ENCODE data around the gene AQP10.
"Not testable (repeated sequence)": the region's sequence is repeated elsewhere in the genome, so short reads cannot be mapped to it uniquely, and the experiment has no call there.

AQP10 gene, protein sequence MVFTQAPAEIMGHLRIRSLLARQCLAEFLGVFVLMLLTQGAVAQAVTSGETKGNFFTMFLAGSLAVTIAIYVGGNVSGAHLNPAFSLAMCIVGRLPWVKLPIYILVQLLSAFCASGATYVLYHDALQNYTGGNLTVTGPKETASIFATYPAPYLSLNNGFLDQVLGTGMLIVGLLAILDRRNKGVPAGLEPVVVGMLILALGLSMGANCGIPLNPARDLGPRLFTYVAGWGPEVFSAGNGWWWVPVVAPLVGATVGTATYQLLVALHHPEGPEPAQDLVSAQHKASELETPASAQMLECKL

GRCh38 chr1:154320882-154321608, at the start of gene AQP10:
AQP10 (plus strand) TSS chr1:154321093; CDS start chr1:154321156, 63 bp downstream.
- Mint-ChIP-seq H3K4me3 (no peak within 1 kb of the TSS), H3K4me1 (ENCODE audit: low read depth) (peaks cover 17% of the 10 kb centered on the region), H3K9me3 (peaks cover 13% of the 10 kb centered on the region), H3K27me3 (ENCODE audit: low read depth) (peaks cover 32% of the 10 kb centered on the region), H3K27ac (no peak within 1 kb of the TSS), H3K36me3 (ENCODE audit: low read depth) (no peaks in the 10 kb centered on the region)
- DNase-seq (ENCODE audit: low spot score), result no peak

- DNase-seq (ENCODE audit: low spot score), result peak; percentile 98
- peak within 1 kb of the TSS; percentile 99 for H3K4me3 Mint-ChIP-seq
- H3K27ac Mint-ChIP-seq, result peak within 1 kb of the TSS; percentile 96
- H3K4me1 Mint-ChIP-seq (ENCODE audit: low read depth), result peaks cover 23% of the 10 kb centered on the region
- no peaks in the 10 kb centered on the region for H3K27me3 Mint-ChIP-seq (ENCODE audit: low read depth)
- H3K9me3 Mint-ChIP-seq, result no peaks in the 10 kb centered on the region
- peaks cover 41% of the 10 kb centered on the region for H3K36me3 Mint-ChIP-seq (ENCODE audit: low read depth)
Measured at GRCh38 chr1:154272217-154272998, 48.5 kb upstream of the AQP10 start, which contains the start of gene HAX1. HAX1 (plus strand) TSS chr1:154272629; CDS start chr1:154272724, 95 bp downstream.

GRCh38 chr1:154272999-154273563, 47.8 kb upstream of the AQP10 start:
- H3K27ac Mint-ChIP-seq, result peak overlapping the region; percentile 96
- peak overlapping the region; percentile 99 for H3K4me3 Mint-ChIP-seq
- H3K4me1 Mint-ChIP-seq (ENCODE audit: low read depth), result peaks cover 23% of the 10 kb centered on the region
- H3K9me3 Mint-ChIP-seq, result no peaks in the 10 kb centered on the region
- no peaks in the 10 kb centered on the region for H3K27me3 Mint-ChIP-seq (ENCODE audit: low read depth)
- DNase-seq (ENCODE audit: low spot score), result no peak
- H3K36me3 Mint-ChIP-seq (ENCODE audit: low read depth), result peaks cover 41% of the 10 kb centered on the region

GRCh38 chr1:154276797-154277196, 44.1 kb upstream of the AQP10 start:
- Mint-ChIP-seq H3K4me1 (ENCODE audit: low read depth) (peaks cover 16% of the 10 kb centered on the region), H3K27ac (no peak overlapping the region), H3K27me3 (ENCODE audit: low read depth) (no peaks in the 10 kb centered on the region), H3K9me3 (no peaks in the 10 kb centered on the region), H3K36me3 (ENCODE audit: low read depth) (peaks cover 24% of the 10 kb centered on the region), H3K4me3 (no peak overlapping the region)
- DNase-seq (ENCODE audit: low spot score), result no peak

- H3K4me3 Mint-ChIP-seq; H3K36me3 Mint-ChIP-seq (ENCODE audit: low read depth); H3K9me3 Mint-ChIP-seq; DNase-seq (ENCODE audit: low spot score); H3K27ac Mint-ChIP-seq; H3K4me1 Mint-ChIP-seq (ENCODE audit: low read depth): not testable (repeated sequence)
- H3K27me3 Mint-ChIP-seq (ENCODE audit: low read depth), result peaks cover 10% of the 10 kb centered on the region
Measured at GRCh38 chr1:154287591-154287990, 33.3 kb upstream of the AQP10 start.

DNA sequence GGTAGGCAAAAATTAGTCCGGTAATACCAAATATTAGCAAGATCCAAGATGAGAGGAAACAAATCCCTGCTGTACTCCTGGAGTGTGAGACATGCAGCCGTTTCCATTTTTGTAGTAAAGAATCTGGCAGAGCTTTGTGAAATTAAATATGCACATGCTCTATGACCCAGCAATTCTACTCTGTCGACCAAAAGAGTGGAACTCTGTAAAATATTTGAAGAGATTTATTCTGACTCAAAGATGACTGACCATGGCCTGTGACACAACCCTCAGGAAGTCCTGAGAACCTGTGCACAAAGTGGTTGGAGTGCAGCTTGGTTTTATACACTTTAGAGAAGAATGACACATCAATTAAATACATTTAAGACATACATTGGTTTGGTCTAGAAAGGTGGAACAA, 32.2 kb upstream of the AQP10 start:
- no peak overlapping the region for H3K27ac Mint-ChIP-seq
- peaks cover 2% of the 10 kb centered on the region for H3K36me3 Mint-ChIP-seq (ENCODE audit: low read depth)
- H3K4me3 Mint-ChIP-seq, result no peak overlapping the region
- no peak for DNase-seq (ENCODE audit: low spot score)
- H3K9me3 Mint-ChIP-seq, result peaks cover 10% of the 10 kb centered on the region
- peaks cover 12% of the 10 kb centered on the region for H3K27me3 Mint-ChIP-seq (ENCODE audit: low read depth)
- no peaks in the 10 kb centered on the region for H3K4me1 Mint-ChIP-seq (ENCODE audit: low read depth)

- Mint-ChIP-seq H3K9me3 (peaks cover 21% of the 10 kb centered on the region), H3K27me3 (ENCODE audit: low read depth) (peaks cover 12% of the 10 kb centered on the region), H3K27ac (no peak overlapping the region), H3K4me3 (no peak overlapping the region), H3K36me3 (ENCODE audit: low read depth) (peaks cover 8% of the 10 kb centered on the region), H3K4me1 (ENCODE audit: low read depth) (no peaks in the 10 kb centered on the region)
- no peak for DNase-seq (ENCODE audit: low spot score)
Measured at GRCh38 chr1:154290921-154291320, 30.0 kb upstream of the AQP10 start.

- H3K4me1 Mint-ChIP-seq (ENCODE audit: low read depth), result no peaks in the 10 kb centered on the region
- no peak overlapping the region for H3K4me3 Mint-ChIP-seq
- H3K27ac Mint-ChIP-seq, result no peak overlapping the region
- peaks cover 9% of the 10 kb centered on the region for H3K27me3 Mint-ChIP-seq (ENCODE audit: low read depth)
- H3K36me3 Mint-ChIP-seq (ENCODE audit: low read depth), result peaks cover 8% of the 10 kb centered on the region
- peaks cover 28% of the 10 kb centered on the region for H3K9me3 Mint-ChIP-seq
- DNase-seq (ENCODE audit: low spot score), result no peak
Measured at GRCh38 chr1:154295408-154296235, 25.3 kb upstream of the AQP10 start.

DNA sequence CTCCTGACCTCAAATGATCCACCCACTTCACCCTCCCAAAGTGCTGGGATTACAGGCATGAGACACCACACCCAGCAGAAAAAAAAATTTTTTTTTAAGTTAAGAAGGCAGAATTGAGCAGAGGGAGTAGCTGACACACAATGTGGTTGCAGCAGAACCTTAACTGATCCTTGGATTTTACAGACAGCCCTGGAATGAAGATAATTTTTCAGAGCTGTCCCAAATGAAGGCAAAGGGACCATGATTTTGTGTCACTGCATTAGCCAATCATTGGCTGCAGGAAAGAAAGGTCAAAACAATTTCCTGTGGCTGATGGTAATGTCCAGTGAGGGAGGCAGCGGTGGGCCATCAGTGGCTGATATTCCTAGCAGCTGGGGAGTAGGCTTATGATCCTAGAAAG, 19.3 kb upstream of the AQP10 start:
- Mint-ChIP-seq H3K36me3 (ENCODE audit: low read depth) (no peaks in the 10 kb centered on the region), H3K4me3 (no peak overlapping the region), H3K9me3 (peaks cover 8% of the 10 kb centered on the region), H3K27me3 (ENCODE audit: low read depth) (no peaks in the 10 kb centered on the region), H3K4me1 (ENCODE audit: low read depth) (peaks cover 1% of the 10 kb centered on the region), H3K27ac (no peak overlapping the region)
- no peak for DNase-seq (ENCODE audit: low spot score)

GRCh38 chr1:154304664-154305337, 16.1 kb upstream of the AQP10 start:
- Mint-ChIP-seq H3K27me3 (ENCODE audit: low read depth) (no peaks in the 10 kb centered on the region), H3K4me1 (ENCODE audit: low read depth) (peaks cover 13% of the 10 kb centered on the region), H3K4me3 (no peak overlapping the region), H3K9me3 (no peaks in the 10 kb centered on the region), H3K36me3 (ENCODE audit: low read depth) (no peaks in the 10 kb centered on the region), H3K27ac (no peak overlapping the region)
- peak; percentile 59 for DNase-seq (ENCODE audit: low spot score)

GRCh38 chr1:154306151-154306550, 14.7 kb upstream of the AQP10 start:
- no peak for DNase-seq (ENCODE audit: low spot score)
- peaks cover 13% of the 10 kb centered on the region for H3K4me1 Mint-ChIP-seq (ENCODE audit: low read depth)
- H3K27ac Mint-ChIP-seq, result no peak overlapping the region
- H3K4me3 Mint-ChIP-seq, result no peak overlapping the region
- H3K27me3 Mint-ChIP-seq (ENCODE audit: low read depth), result no peaks in the 10 kb centered on the region
- H3K9me3 Mint-ChIP-seq, result no peaks in the 10 kb centered on the region
- no peaks in the 10 kb centered on the region for H3K36me3 Mint-ChIP-seq (ENCODE audit: low read depth)

DNA sequence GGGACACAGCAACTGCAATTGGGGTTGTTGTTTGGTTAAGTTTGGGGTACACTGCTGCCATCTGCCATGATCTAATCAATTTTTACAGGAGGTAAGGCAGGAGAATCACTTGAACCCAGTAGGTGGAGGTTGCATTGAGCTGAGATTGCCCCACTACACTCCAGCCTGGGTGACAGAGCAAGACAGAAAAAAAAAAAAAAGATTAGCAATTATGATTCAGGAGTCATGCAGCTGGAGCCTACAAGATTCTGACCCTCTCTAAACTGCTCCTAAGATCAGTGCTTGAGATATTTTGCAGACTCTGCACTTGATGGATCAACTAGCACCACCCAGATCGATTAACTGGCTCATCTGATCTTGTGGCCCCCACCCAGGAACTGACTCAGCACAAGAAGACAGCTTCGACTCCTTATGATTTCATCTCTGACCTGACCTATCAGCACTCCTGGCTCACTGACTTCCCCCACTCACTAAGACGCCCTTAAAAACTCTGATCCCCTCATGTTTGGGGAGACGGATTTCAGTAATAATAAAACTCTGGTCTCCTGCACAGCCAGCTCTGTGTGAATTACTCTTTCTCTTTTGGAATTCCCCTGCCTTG, 13.1 kb upstream of the AQP10 start:
- not testable (repeated sequence) for H3K36me3 Mint-ChIP-seq (ENCODE audit: low read depth); H3K27me3 Mint-ChIP-seq (ENCODE audit: low read depth); H3K9me3 Mint-ChIP-seq
- Mint-ChIP-seq H3K27ac (peak overlapping the region; percentile 74), H3K4me3 (peak overlapping the region; percentile 15), H3K4me1 (ENCODE audit: low read depth) (peaks cover 13% of the 10 kb centered on the region)
- peak; percentile 40 for DNase-seq (ENCODE audit: low spot score)
